Upper lobe of left lung (tissue), 6 donors: Measurements from ENCODE around the gene NES. TPM values are rescaled to one million over a fixed set of nuclear protein-coding genes. Genes with fewer than 3 reads are reported as not detected.

ENCODE experiments used
- ATAC-seq, 2 donors: fragments of 200-7000 bp; cut with Tn5 transposase; one replicate each; pipeline ENCODE4 v1.9.1; 2022; ENCODE audit warnings: mild to moderate bottlenecking in 2 of 2, moderate library complexity in 2 of 2; ENCODE audit not compliant: low FRiP score in 2 of 2
- DNase-seq, 2 donors: peaks; one replicate each; pipeline ENCODE4 v3.0.0-alpha.2; 2019 to 2020
- H3K27ac ChIP-seq, 4 donors: fragments of 200-600 bp; sonication (generic); one replicate each; pipeline ENCODE4 v1.5.1; 2016 to 2019
- H3K27me3 ChIP-seq, 4 donors: fragments of 200-600 bp; sonication (generic); one replicate each; pipeline ENCODE4 v1.5.1; 2017 to 2019
- H3K36me3 ChIP-seq, 4 donors: fragments of 200-600 bp; sonication (generic); one replicate each; pipeline ENCODE4 v1.5.1; 2016 to 2019
- H3K4me1 ChIP-seq, 4 donors: fragments of 200-600 bp; sonication (generic); one replicate each; pipeline ENCODE4 v1.5.1; 2018 to 2019
- H3K4me3 ChIP-seq, 4 donors: fragments of 200-600 bp; sonication (generic); one replicate each; pipeline ENCODE4 v1.5.1; 2017 to 2019; ENCODE audit warnings: mild to moderate bottlenecking in 2 of 4, moderate library complexity in 1 of 4
- H3K9me3 ChIP-seq, 4 donors: fragments of 200-600 bp; sonication (generic); one replicate each; pipeline ENCODE4 v1.5.1; 2018 to 2019
- CTCF ChIP-seq, 6 experiments: fragments of 450-650 bp in 4 of 6; fragments of 200-600 bp in 2 of 6; sonication (generic) in 2 of 6; IDR thresholded peaks; one replicate each; pipeline ENCODE4 v1.5.1; 2016 to 2019; ENCODE audit warnings: antibody characterized with exemption in 6 of 6
- EP300 ChIP-seq, 4 donors: sonication (generic); formaldehyde crosslinking; IDR thresholded peaks; one replicate each; pipeline ENCODE4 v1.5.1; 2017; ENCODE audit warnings: antibody characterized with exemption in 4 of 4, control low read depth in 2 of 4
- POLR2A ChIP-seq, 4 donors: fragments of 450-650 bp; IDR thresholded peaks; one replicate each; pipeline ENCODE4 v1.5.1; 2016 to 2017; ENCODE audit warnings: antibody characterized with exemption in 4 of 4, mild to moderate bottlenecking in 2 of 4
- POLR2AphosphoS5 ChIP-seq, 2 donors: sonication (generic); formaldehyde crosslinking; IDR thresholded peaks; one replicate each; pipeline ENCODE4 v1.5.1; 2017; ENCODE audit warnings: antibody characterized with exemption in 2 of 2
- WGBS, 2 donors: methylation state at CpG; one replicate each; pipeline ENCODE4 v1.1.5; 2017 to 2018; 5-methylcytosine and 5-hydroxymethylcytosine counted together
- total RNA-seq, 6 donors: library from RNA; depleted of rRNA in 4 of 6; stranded (reverse); fragments of >200 nt in 4 of 6; gene quantifications; one replicate each; pipeline versions ENCODE4 v1.1.0 to v1.2.1, GENCODE V29; 2016 to 2021
- donor health status: DM: no; HTN: no; CAD: no; lungs with moderate emphysema.
- donor health status: DM: no; HTN: yes; CAD: no; lungs with severe emphysema.

NES gene
- total RNA-seq, 6 donors from 2014 or later = 25.9 to 93.5 (median 34.3) TPM

- TF ChIP-seq POLR2A (IDR thresholded peaks at IDR 0.05) = no peak
- TF ChIP-seq EP300 (IDR thresholded peaks at IDR 0.05) = no peak
- TF ChIP-seq CTCF (IDR thresholded peaks at IDR 0.05) = no peak
- H3K9me3 ChIP-seq = no peaks in the 10 kb centered on the region
- peaks cover 0 to 23% (median 8%) of the 10 kb centered on the region in 4 donors for H3K27me3 ChIP-seq
- H3K27ac ChIP-seq = no peak overlapping the region
- WGBS, 2 donors = 17 to 26% methylated on average over 2 of the region's 2 CpGs
- H3K36me3 ChIP-seq = no peaks in the 10 kb centered on the region
- ATAC-seq = no peak
- no peaks in the 10 kb centered on the region for H3K4me1 ChIP-seq
- H3K4me3 ChIP-seq = no peak overlapping the region
- no peak for DNase-seq
Observed at GRCh38 chr1:156648951-156649350, 28.3 kb downstream of the NES start.

GRCh38 chr1:156648496-156648895 is 28.7 kb downstream of the NES start:
- Histone ChIP-seq H3K9me3 (no peaks in the 10 kb centered on the region), H3K36me3 (no peaks in the 10 kb centered on the region), H3K27me3 (peaks cover 0 to 23% (median 8%) of the 10 kb centered on the region in 4 donors), H3K4me1 (no peaks in the 10 kb centered on the region), H3K4me3 (no peak overlapping the region), H3K27ac (no peak overlapping the region)
- ATAC-seq (no peak), DNase-seq (no peak)
- TF ChIP-seq EP300 (IDR thresholded peaks at IDR 0.05) (no peak), CTCF (IDR thresholded peaks at IDR 0.05) (no peak), POLR2A (IDR thresholded peaks at IDR 0.05) (no peak), POLR2AphosphoS5 (IDR thresholded peaks at IDR 0.05) (no peak)
- WGBS, 2 donors = 65 to 84% methylated on average over 4 to 8 of the region's 10 CpGs

GRCh38 chr1:156647351-156647750 is 29.9 kb downstream of the NES start:
- no peak for ATAC-seq
- TF ChIP-seq CTCF (IDR thresholded peaks at IDR 0.05) (no peak), EP300 (IDR thresholded peaks at IDR 0.05) (no peak), POLR2A (IDR thresholded peaks at IDR 0.05) (no peak), POLR2AphosphoS5 (IDR thresholded peaks at IDR 0.05) (no peak)
- peaks cover 0 to 29% (median 13%) of the 10 kb centered on the region in 4 donors for H3K27me3 ChIP-seq
- H3K27ac ChIP-seq = no peak overlapping the region
- H3K9me3 ChIP-seq = no peaks in the 10 kb centered on the region
- DNase-seq = no peak
- H3K4me3 ChIP-seq = no peak overlapping the region
- 72 to 80% methylated on average over 9 to 10 of the region's 10 CpGs for WGBS, 2 donors
- H3K4me1 ChIP-seq = peaks cover under 1 to 4% (median under 1%) of the 10 kb centered on the region in 4 donors
- H3K36me3 ChIP-seq = no peaks in the 10 kb centered on the region

GRCh38 chr1:156646738-156647211 is 30.4 kb downstream of the NES start:
- no peaks in the 10 kb centered on the region for H3K9me3 ChIP-seq
- H3K36me3 ChIP-seq = no peaks in the 10 kb centered on the region
- no peak for ATAC-seq

More at GRCh38 chr1:156646738-156647211, 30.4 kb downstream of the NES start:
- Histone ChIP-seq H3K4me1 (peaks cover 6 to 9% (median 7%) of the 10 kb centered on the region in 4 donors), H3K27ac (no peak overlapping the region), H3K27me3 (peaks cover 0 to 35% (median 18%) of the 10 kb centered on the region in 4 donors), H3K4me3 (no peak overlapping the region)
- TF ChIP-seq CTCF (IDR thresholded peaks at IDR 0.05) = no peak
- no peak for TF ChIP-seq EP300 (IDR thresholded peaks at IDR 0.05)
- TF ChIP-seq POLR2AphosphoS5 (IDR thresholded peaks at IDR 0.05) = no peak
- no peak for TF ChIP-seq POLR2A (IDR thresholded peaks at IDR 0.05)
- 7 to 23% methylated on average over 9 to 50 of the region's 51 CpGs for WGBS, 2 donors
- peak in 1 of 2 donors; percentile 80 for DNase-seq
